ENCODE measurements around the gene ST3GAL5.
A peak's percentile ranks its signal among the peaks of the same experiment; 100 is the strongest.

The ST3GAL5 gene

DNA sequence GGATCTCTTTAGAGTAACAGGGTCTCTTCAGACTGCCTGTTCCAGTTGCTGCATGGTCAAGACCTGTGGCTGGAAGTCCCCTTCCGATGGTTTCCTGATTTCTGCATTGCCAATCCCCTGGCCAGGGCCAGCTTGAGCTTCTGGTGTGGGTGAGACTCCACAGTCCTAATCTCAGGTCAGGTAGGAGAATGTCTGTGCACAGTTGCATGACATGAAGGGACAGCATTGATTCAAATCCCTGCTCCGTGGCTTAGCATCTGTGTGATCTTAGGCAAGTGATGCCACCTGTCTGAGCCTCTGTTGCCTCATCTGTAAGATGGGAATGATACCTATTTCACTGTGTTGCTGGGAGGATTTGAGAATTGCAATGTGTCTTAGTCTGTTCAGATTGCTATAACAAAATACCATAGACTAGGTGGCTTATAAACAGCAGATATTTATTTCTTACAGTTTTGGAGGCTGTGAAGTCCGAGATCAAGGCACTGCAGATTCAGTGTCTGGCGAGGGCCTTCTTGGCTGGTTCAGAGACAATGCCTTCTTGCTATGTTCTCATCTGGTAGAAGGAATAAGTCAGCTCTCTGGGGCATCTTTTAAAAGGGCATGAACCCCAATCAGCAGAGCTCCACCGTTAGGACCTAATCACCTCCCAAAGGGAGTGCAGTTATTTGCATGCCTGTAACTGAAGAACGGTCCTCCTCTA lies 68.8 kb downstream of the ST3GAL5 start:
- Mint-ChIP-seq H3K36me3 (no peaks in the 10 kb centered on the region), H3K4me3 (no peak overlapping the region), H3K27ac (no peak overlapping the region), H3K27me3 (peaks cover 51% of the 10 kb centered on the region), H3K4me1 (no peaks in the 10 kb centered on the region), H3K9me3 (no peaks in the 10 kb centered on the region)
- no peak for DNase-seq
- CTCF ChIA-PET, result interaction anchor here (1.4 to 2.2 kb wide), 3 partner anchors 10 to 260 kb away, joined by 5 to 8 read pairs (median 6); no protein-coding TSS in a partner anchor

GRCh38 chr2:85814802-85815550 lies 73.8 kb downstream of the ST3GAL5 start:
- CTCF ChIA-PET, result interaction anchor here (0.6 to 6.7 kb wide), 31 partner anchors 9 to 367 kb away, joined by 3 to 91 read pairs (median 6); partner anchors contain the start of gene ATOH8

DNA sequence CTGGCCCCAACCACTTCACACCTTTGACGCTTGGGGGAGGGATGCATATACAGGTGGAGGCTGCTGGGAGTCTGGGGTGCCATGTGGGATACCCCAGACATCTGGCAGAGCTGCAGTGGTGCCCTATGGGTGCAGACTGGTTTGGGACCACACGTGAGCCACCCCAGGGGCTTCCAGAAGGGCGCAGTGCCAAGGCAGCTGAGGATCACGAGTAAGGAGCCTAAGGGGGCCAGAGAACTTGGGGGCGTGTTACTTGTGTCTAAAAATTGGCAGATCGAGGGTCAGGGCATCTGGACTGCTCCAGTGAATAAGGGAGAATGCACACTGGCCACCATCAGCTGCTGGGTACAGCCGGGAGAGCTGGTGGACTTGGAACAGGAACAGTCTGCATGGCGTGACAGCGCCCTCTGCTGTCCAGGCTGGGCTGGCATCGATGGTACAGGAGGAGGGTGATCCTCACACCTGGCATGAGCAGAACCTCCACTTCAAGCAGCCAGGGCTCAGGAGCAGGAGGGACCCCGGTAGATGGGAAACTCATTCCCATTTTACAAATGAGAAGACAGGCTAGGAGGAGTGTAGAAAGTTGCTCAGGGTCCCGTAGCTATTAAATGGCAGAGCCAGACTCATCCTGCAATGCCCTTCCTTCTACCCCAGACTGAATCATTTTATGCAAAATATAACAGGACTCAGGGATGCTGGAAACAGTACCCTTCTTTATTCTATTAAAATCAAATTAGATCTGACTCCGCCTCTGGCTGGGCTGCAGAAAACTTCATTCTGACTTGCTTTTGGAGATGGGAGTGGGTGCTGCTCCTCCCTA lies 74.6 kb downstream of the ST3GAL5 start:
- H3K27ac Mint-ChIP-seq, result no peak overlapping the region
- no peaks in the 10 kb centered on the region for H3K9me3 Mint-ChIP-seq
- no peaks in the 10 kb centered on the region for H3K36me3 Mint-ChIP-seq
- no peaks in the 10 kb centered on the region for H3K4me1 Mint-ChIP-seq
- CTCF ChIA-PET, result interaction anchor here (0.6 to 6.7 kb wide), 34 partner anchors 10 to 298 kb away, joined by 3 to 91 read pairs (median 6); partner anchors contain the start of gene ATOH8
- no peak overlapping the region for H3K4me3 Mint-ChIP-seq
- DNase-seq, result peak; percentile 92
- peaks cover 51% of the 10 kb centered on the region for H3K27me3 Mint-ChIP-seq

More at GRCh38 chr2:85814802-85815550, 73.8 kb downstream of the ST3GAL5 start:
- no peak overlapping the region for H3K4me3 Mint-ChIP-seq
- no peak for DNase-seq
- H3K36me3 Mint-ChIP-seq, result no peaks in the 10 kb centered on the region
- H3K27ac Mint-ChIP-seq, result no peak overlapping the region
- no peaks in the 10 kb centered on the region for H3K9me3 Mint-ChIP-seq
- peaks cover 56% of the 10 kb centered on the region for H3K27me3 Mint-ChIP-seq
- H3K4me1 Mint-ChIP-seq, result no peaks in the 10 kb centered on the region

- no peak overlapping the region for H3K27ac Mint-ChIP-seq
- CTCF ChIA-PET, result interaction anchor here (0.6 to 6.7 kb wide), 33 partner anchors 10 to 277 kb away, joined by 3 to 91 read pairs (median 6); partner anchors contain the start of gene ATOH8
- H3K9me3 Mint-ChIP-seq, result no peaks in the 10 kb centered on the region
- H3K27me3 Mint-ChIP-seq, result peaks cover 55% of the 10 kb centered on the region
- no peaks in the 10 kb centered on the region for H3K36me3 Mint-ChIP-seq
- H3K4me1 Mint-ChIP-seq, result no peaks in the 10 kb centered on the region
- no peak for DNase-seq
- no peak overlapping the region for H3K4me3 Mint-ChIP-seq
Observed at GRCh38 chr2:85813211-85813981, 75.4 kb downstream of the ST3GAL5 start.

- no peaks in the 10 kb centered on the region for H3K4me1 Mint-ChIP-seq
- peaks cover 48% of the 10 kb centered on the region for H3K27me3 Mint-ChIP-seq
- H3K27ac Mint-ChIP-seq, result no peak overlapping the region
- no peaks in the 10 kb centered on the region for H3K36me3 Mint-ChIP-seq
- CTCF ChIA-PET, result interaction anchor here (0.8 to 6.7 kb wide), 11 partner anchors 11 to 267 kb away, joined by 3 to 83 read pairs (median 6); no protein-coding TSS in a partner anchor
- H3K4me3 Mint-ChIP-seq, result no peak overlapping the region
- DNase-seq, result no peak
- H3K9me3 Mint-ChIP-seq, result no peaks in the 10 kb centered on the region
Observed at GRCh38 chr2:85812094-85812735, 76.6 kb downstream of the ST3GAL5 start.

DNA sequence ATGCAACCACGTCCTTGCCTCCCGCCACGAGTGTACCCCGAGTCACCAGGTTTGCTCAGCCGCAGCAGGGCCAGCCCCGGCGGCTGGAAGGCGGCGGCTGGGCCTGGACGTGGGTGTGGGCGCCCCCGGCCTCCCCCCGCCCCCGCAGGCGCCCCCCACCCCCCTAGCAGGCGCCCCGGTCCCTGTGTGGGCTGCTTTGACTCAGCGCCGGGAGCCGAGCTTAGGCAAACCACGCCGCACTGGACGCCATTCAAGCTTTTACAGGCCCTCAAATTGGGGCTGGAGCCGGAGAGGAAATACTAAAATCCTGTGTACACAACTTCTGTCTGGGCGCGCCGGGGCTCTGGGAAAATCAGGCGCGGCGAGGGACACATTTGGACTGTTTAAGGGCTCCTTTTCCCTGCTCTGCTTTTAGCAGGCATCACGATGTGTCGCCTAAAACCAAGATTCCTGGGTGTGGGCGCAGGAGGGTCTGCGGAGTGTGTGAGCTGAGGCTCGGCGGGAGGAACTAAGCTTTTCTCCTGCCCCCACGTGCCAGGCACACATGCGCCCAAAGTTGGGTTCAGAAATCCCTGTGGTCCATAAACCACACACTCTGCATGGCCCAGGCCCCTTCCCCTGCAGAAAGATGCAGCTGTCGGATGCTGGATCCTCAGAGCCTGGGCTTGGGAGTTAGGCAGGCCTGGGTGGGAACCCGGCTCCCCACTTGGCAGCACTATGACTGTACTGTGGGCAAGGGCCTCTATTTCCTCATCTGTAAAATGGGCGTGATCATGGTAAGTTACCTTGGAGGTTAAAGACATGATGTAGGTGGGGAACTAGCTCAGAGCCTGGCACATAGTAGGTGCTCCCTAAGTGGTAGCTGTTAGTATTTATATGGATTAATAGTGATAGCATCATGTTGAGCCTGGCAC lies 77.4 kb downstream of the ST3GAL5 start:
- Mint-ChIP-seq H3K9me3 (no peaks in the 10 kb centered on the region), H3K27ac (no peak overlapping the region), H3K27me3 (peaks cover 52% of the 10 kb centered on the region), H3K36me3 (no peaks in the 10 kb centered on the region), H3K4me1 (no peaks in the 10 kb centered on the region), H3K4me3 (no peak overlapping the region)
- CTCF ChIA-PET, result interaction anchor here (0.8 to 6.7 kb wide), 8 partner anchors 12 to 176 kb away, joined by 3 to 83 read pairs (median 5); no protein-coding TSS in a partner anchor
- DNase-seq, result no peak

DNA sequence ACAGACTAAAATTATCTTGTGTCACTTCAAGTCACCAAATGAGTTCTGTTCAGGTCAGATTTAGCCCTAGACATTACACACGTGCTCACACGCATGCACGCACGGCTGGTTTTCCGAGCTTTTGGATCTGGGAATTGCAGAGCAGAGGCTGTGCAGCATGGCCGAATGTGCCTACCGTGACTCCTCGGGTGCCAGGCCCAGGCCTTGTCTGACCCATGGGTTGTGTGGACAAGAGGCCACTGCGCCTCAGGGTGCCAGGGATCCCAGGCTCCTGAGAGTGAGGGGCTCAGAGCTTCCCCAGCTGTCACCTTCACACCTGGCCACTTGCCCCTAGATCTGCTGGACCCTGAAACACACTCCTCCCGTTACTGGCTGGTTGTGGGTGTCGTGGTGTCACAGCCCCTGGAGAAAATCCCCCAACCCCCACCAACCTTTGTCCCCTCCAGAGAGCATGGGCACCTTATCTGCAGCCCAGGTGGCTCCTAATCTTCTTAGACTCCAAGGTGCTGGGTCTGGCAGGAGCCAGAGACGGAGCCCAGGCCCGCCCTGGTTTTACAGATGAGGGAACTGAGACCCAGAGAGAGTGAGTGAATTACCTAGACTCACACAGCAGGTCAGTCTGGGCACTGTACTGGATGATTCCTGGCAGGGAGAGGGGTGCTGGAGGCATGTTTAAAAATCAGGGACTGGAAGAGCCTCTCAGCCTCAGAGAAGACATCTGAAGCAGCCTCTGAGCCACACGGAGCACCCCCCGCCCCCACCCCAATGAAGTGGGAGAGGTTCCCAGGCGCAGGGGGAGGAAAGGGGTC lies 78.2 kb downstream of the ST3GAL5 start:
- Mint-ChIP-seq H3K27ac (no peak overlapping the region), H3K36me3 (no peaks in the 10 kb centered on the region), H3K9me3 (no peaks in the 10 kb centered on the region), H3K4me3 (no peak overlapping the region), H3K27me3 (peaks cover 50% of the 10 kb centered on the region), H3K4me1 (no peaks in the 10 kb centered on the region)
- no peak for DNase-seq
- CTCF ChIA-PET, result interaction anchor here (2.4 to 6.7 kb wide), 2 partner anchors 81 kb away, joined by 9 to 83 read pairs; no protein-coding TSS in a partner anchor

DNA sequence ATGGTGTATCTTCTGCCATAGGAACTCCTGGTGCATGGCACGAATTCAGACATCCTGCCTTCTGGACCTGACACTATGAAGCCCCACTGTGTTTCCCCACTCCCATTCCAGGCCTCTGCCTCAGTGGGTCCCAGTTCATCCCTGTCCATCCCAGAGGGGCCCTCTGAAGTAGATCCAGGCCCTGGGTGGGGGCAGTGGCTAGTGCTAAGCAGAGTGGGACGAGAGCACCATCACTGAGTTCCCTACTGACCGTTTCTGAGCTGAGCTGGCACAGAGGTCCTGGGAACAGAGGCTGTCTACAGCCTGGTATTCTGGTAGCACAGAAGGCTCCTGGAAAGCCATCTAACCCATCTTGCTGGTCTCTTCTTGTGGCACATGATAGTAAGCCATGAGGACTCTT lies 81.0 kb downstream of the ST3GAL5 start:
- Mint-ChIP-seq H3K36me3 (no peaks in the 10 kb centered on the region), H3K4me1 (peaks cover 8% of the 10 kb centered on the region), H3K4me3 (no peak overlapping the region), H3K27ac (no peak overlapping the region), H3K27me3 (peaks cover 33% of the 10 kb centered on the region), H3K9me3 (no peaks in the 10 kb centered on the region)
- no peak for DNase-seq
- CTCF ChIA-PET, result interaction anchor here (2.4 kb wide), 1 partner anchor 79 kb away, joined by 9 read pairs; no protein-coding TSS in a partner anchor

- H3K4me3 Mint-ChIP-seq, result no peak overlapping the region
- H3K9me3 Mint-ChIP-seq, result no peaks in the 10 kb centered on the region
- peaks cover 8% of the 10 kb centered on the region for H3K4me1 Mint-ChIP-seq
- no peak overlapping the region for H3K27ac Mint-ChIP-seq
- no peak for DNase-seq
- H3K36me3 Mint-ChIP-seq, result no peaks in the 10 kb centered on the region
- peaks cover 41% of the 10 kb centered on the region for H3K27me3 Mint-ChIP-seq
- CTCF ChIA-PET, result interaction anchor here (0.9 to 1.0 kb wide), 3 partner anchors 53 to 169 kb away, joined by 3 to 4 read pairs (median 3); no protein-coding TSS in a partner anchor
Observed at GRCh38 chr2:85806358-85807118, 82.3 kb downstream of the ST3GAL5 start.

GRCh38 chr2:85804583-85804982 lies 84.2 kb downstream of the ST3GAL5 start:
- H3K27ac Mint-ChIP-seq, result no peak overlapping the region
- DNase-seq, result peak; percentile 51
- no peak overlapping the region for H3K4me3 Mint-ChIP-seq
- no peaks in the 10 kb centered on the region for H3K36me3 Mint-ChIP-seq
- H3K9me3 Mint-ChIP-seq, result no peaks in the 10 kb centered on the region
- H3K4me1 Mint-ChIP-seq, result peaks cover 8% of the 10 kb centered on the region
- peaks cover 39% of the 10 kb centered on the region for H3K27me3 Mint-ChIP-seq
- CTCF ChIA-PET, result interaction anchor here (0.6 to 4.1 kb wide), 8 partner anchors 9 to 167 kb away, joined by 3 to 19 read pairs (median 4); no protein-coding TSS in a partner anchor

All from activated naive CD4-positive, alpha-beta T cell treated with anti-CD3 and anti-CD28 coated beads, Interleukin-2, amount 10 ng/mL, durations not matched to agents 7 days and 5 days (primary cell).